DMS 273 treated with DMSO at 0.1 percent for 48 hours (cell line): ENCODE results near the gene TMEM244.
"Not testable (repeated sequence)": the region's sequence is repeated elsewhere in the genome, so short reads cannot be mapped to it uniquely, and the experiment has no call there.

Source experiments
- DNase-seq: peaks from one replicate; lab custom pipeline; 2025; lab: John Stamatoyannopoulos, UW

TMEM244 gene

GRCh38 chr6:129812145-129812777 lies 48.9 kb downstream of the TMEM244 start:
- no peak for DNase-seq

- DNase-seq = not testable (repeated sequence)
Observed at GRCh38 chr6:129807141-129807540, 54.0 kb downstream of the TMEM244 start.

DNA sequence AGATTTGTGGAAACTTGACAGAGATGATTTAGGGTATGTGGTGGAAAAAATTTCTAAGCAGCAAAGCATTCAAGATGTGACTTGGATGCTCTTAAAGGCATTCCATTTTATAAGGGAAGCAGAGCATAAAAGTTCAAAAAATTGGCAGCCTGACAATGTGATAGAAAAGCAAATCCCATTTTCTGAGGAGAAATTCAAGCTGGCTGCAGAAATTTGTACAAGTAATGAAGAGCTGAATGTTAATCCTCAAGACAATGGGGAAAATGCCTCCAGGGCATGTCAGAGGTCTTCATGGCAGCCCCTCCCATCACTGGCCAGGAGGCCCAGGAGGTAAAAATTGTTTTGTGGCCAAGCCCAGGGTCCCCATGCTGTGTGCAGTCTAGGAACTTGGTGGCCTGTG lies 58.2 kb downstream of the TMEM244 start:
- DNase-seq = not testable (repeated sequence)

DNA sequence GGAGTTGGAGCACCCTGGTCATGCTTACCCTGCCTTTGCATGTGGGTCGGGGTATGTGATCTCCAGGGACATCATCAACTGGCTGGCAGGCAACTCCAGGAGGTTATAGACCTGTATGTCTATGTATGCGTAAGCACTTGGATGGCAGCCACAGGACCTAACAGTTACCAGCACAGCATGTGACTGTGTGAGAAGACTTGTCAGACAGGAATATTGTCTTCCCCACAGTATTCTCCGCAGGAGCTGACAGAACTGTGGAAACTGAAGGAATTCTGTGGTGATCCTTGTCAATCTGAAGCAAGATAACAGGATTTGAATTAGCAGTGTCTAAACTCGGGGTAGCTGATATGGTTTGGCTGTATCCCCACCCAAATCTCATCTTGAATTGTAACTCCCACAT lies 59.2 kb downstream of the TMEM244 start:
- DNase-seq = no peak

DNA sequence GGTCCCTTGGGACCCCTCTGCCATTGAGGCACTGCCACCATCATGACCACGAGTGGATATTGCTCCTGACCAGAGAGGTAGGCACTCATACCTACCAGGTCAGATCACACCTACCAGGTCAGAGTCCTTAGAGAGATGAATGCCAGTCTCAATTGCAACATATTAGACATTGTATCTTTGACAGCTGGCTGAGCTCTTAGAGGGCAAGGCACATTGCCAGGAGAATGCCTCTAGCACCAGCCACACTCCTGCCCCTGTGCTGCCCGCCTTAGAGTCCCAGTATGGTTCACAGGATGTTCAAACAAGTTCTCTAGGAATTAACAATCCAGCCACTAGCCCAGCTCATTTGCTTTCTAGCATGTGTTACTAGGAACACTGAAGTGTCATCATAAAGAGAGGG lies 65.9 kb downstream of the TMEM244 start:
- DNase-seq = no peak

- DNase-seq = no peak
Observed at GRCh38 chr6:129793447-129793846, 67.7 kb downstream of the TMEM244 start.

DNA sequence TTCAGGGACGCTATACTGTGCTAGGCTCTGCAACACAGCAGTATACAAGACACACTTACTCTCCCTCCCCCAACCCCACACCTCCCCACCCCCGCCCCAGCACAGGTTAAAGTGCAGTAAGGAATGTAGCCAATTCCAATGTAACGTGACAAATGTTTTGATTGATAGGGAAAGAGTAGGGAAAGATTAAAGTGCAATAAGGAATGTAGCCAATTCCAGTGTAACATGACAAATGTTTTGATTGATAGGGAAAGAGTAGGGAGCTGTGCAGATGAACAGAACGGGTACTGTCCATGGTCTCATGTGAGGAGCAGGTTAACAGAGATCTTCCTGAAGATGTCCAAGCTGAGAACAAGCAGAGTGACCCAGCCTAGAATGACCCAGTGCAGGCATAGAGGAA lies 69.1 kb downstream of the TMEM244 start:
- DNase-seq = no peak

GRCh38 chr6:129790785-129791184 lies 70.3 kb downstream of the TMEM244 start:
- DNase-seq = no peak

DNA sequence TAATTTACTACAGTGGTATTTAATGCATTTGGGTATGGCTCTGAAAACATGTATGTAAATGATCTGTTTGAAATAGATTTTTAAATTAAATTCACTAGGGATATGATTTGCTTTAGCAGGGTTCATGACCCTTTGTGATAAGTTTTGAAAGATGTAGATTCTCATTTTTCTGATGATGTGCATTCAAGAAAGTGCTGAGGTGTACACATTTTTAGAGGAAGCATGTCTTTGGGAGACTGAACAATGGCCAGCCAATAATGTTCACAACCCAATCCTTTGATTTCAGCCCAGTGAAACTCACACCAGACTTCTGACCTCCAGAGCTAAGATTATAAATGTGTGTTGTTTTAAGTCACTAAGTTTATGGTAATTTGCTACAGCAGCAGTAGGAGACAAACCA lies 71.1 kb downstream of the TMEM244 start:
- no peak for DNase-seq

- no peak for DNase-seq
Observed at GRCh38 chr6:129787816-129788215, 73.3 kb downstream of the TMEM244 start.

DNA sequence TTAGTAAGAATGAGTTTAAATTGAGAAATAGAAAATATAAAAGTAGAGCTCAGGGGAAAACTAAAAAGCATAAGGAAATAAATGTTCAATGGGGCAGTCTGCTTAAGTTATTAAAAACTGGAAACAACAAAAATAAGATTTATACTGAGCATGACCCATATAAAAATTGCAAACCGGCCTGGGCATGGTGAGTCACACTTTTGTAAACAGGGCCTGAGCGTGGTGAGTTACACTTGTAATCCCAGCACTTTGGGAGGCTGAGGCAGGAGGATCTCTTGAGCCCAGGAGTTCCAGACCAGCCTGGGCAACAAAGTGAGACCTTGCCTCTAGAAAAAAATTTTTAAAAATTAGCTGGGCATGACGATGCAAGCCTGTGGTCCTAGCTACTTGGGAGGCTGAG lies 74.6 kb downstream of the TMEM244 start:
- no peak for DNase-seq

GRCh38 chr6:129785756-129786135 lies 75.4 kb downstream of the TMEM244 start:
- no peak for DNase-seq

DNA sequence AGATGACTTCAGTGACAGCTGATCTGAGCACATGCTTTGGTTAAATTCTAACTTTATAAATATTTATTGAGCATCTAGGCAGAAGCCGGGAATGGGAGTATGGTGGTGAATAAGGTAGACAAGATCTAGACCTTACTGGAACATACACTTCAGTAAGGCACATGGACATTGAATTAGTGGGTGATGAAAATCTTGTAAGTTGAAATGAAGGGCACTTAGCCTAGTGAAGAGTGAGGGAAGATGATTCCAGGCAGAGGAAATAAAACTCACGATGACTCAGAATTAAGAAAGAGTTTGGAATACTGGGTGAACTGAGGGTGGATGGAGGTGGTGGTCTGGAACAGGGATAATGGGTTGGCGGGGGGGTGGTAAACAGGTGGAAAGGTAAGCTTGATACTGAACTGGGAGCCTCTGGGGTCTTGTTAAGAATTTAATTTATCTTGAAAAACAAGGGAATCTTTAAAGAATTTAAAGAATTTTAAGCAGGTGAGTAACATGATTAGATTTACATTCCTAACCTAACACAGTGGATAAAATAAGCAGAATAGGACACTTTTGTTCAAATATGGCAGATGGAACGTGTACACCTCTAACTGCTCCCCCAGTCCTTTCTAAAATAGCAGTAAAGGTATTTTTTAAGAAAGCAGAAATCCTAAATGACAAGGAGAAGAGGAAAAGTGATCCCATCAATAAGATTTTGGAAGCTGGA lies 75.9 kb downstream of the TMEM244 start:
- DNase-seq = no peak
